HTR-8/SVneo (cell line): Measurements from ENCODE around the gene STYXL1.

Experiments
- DNase-seq: peaks from one replicate; pipeline ENCODE4 v3.0.0; 2011; ENCODE audit warnings: low spot score, mixed read lengths; ENCODE audit not compliant: insufficient read length
- FAIRE-seq: peaks from 2 replicates; lab custom pipeline; 2011; peaks lifted over from hg19 to GRCh38; lab: Jason Lieb, UNC

STYXL1 gene

DNA sequence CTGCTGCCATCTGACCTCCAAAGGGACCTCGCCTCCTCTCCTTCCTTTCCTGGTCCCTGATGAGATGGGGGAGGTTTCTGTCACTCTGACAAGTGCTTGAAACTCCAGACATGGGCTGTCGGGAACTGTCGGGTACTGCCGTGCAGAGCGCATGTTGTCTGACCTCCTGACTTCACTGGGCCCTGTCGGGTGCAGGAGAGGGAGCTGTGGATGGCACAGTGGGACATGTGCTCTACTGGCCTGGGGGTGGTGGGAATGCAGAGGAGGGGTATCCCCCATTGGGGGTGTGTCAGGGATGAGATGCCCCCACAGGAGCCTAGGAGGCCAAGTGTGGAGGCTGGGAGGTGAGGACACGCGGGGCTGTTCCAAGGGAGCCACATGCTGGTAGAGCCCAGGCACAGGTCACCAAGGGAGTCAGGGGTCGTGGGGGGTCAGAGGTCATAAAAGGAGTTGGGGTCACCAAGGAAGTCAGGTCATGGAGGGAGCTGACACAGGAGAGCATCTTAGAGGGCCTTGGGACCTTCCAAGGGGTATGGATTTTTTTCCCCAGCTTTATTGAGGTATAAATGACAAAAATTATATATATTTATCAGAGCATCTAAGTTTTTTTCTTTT is 84.3 kb downstream of the STYXL1 start:
- DNase-seq = no peak
- FAIRE-seq = no peak

DNA sequence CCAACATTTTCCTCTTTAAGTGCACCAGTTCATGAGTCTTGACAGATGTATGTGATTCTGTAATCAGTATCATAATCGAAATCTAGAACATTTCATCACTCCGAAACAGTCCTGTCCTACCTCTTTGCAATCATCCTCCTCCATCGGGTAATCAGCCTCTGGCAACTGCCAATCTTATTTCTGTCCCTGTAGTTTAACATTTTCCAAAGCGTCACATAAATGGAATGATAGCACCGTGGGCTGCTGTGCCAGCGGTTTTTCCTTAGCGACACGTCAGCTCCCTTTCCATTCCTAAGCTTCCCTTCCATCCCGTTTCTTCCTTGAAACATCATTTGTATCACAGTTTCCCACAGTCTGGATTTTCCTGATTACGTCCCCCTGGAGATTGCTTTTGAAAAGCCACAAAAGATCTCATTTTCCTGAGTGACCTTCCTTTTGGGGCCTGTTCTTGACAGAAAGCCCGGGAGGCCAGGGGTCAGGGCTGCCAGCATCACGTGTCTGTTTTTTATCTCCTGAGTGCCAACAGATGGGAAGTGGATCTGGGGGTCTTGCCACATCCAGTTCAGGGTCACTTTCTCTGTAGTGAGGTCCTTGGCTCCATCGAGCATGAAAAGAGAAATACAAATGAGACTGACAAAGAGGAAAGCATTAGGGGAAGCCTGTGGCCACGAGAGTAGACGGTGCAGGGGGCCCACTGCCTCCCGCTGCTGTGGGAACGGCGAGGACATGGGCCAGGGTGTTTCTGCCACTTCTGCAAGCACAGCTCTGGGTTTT is 85.0 kb downstream of the STYXL1 start:
- FAIRE-seq (no peak), DNase-seq (no peak)

DNA sequence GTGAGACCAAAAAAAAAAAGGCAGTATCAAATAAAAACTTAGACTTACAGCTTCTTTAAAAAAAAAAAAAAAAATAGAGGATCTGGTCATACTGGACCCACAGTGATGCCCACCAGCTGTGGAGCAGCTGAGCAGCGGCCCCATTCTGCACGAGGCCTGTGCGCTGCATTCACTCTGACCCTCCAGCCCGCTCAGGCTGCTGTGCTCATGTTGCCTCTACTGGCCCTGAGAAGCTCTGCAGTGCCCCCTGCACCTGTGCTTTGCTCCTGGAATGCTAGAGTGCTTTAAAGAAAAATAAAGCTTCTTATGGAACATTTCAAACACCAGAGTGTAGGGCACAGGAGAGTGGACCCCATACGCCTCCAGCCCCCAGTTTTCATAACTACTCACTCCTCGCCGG is 86.6 kb downstream of the STYXL1 start:
- DNase-seq (no peak), FAIRE-seq (no peak)

DNA sequence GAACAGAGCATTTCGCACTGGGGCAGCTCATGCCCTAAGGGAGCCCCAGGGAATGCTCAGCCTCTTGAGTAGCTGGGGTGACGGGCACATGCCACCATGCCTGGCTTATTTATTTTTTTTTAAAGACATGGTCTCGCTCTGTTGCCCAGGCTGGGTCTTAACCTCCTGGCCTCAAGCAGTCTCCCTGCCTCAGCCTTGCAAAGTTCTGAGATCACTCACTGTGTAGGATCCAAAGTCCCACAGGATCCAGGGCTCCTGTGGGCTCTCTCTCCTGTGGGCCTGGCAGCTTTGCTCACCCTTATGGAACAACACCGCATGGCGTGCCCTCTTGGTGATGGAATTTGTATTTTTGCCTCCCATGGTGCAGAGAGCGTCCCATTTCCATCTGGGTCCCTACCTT is 87.4 kb downstream of the STYXL1 start:
- DNase-seq = no peak
- no peak for FAIRE-seq

DNA sequence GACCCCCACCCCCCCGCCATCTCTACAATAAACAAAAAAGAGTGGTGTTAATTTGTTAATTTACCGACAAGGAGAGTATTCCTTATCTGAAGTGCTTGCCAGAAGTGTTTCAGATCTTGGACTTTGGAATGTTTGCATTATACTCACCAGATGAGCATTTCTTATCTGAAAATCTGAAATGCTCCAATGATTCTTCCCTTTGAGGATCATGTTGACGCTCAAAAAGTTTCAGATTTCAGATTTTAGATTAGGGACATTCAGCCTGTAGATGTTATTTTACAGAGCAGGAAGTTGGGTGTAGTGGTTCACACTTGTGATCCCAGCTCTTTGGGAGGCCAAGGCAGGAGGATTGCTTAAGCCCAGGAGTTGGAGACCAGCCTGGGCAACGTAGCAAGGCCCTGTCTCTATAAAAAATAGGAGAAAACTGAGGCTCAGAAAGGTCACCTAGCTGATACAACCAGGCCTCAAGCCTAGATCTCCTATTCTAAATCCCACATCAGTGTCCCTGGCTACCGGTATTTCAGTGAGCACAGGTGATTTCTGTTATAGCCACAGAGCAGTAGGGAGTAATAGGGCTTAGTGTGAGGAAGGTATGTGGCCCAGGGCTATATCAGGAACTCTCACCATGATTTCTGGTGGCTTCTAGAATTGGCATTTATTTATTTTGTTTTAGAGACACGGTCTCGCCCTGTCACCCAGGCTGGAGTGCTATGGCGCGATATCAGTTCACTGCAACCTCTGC is 88.8 kb downstream of the STYXL1 start:
- DNase-seq (no peak), FAIRE-seq (no peak)

DNA sequence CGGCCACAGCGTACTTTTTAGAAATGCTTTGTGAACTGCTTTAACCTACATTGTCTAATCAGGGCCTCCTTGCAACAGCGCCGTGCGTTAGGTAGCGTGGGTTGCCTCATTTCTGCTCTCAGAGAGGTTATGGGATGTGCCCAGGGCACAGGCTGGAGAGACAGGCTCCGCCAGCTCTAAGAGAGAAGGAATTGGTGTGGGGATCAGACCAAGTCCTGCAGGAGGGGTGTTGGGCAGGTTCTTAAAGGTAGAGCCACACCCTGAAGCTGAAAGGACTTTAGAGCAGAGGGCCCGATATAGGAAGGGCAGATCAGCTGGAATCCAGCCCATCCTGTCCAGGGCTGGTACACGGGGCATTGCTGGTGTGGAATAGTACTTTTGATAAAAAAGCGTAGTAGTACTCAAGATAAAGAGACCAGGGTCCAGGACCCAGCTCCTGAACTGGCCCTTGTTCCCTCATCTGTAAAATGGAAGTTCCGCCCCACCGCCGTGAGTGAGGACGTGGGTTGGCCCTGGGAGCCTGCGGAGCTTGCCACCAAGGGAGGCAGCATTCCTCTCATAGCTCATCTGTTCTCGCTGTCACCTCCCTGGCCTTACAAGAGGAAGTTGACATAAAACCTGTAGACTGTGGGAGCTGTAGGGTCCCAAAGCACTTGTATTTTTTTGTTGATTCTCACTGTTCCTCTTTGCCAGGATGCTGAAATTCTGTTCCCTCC is 90.6 kb downstream of the STYXL1 start:
- FAIRE-seq = no peak
- no peak for DNase-seq

DNA sequence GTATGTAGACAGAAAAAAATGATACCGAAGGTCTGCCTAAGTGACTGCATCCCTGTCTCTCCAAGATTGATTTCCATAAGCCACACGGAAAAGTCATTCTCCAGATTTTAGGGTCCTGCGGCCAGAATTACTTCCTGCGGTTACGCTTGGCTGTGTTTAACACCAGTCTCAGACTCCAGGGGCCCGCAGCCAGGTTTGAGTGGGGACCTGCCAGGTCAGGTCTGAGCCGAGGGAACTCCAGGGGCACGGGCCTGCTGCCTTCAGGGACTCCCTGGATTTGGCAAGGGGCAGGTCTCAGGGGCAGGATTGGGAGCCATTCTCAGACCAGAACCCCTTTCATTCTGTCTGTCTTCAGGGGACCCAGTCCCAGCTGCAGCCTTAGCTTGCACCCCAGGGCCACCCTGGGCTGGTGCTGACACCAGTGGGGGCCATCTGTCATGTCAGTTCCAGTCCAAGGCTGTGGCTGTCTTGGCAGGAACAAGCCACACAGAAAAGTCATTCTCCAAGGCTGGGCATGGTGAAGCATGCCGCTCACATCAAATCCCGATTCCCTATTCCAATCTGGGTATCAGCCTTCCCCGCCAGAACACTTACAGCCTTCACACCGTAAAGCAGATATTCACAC is 92.4 kb downstream of the STYXL1 start:
- no peak for DNase-seq
- FAIRE-seq = no peak

DNA sequence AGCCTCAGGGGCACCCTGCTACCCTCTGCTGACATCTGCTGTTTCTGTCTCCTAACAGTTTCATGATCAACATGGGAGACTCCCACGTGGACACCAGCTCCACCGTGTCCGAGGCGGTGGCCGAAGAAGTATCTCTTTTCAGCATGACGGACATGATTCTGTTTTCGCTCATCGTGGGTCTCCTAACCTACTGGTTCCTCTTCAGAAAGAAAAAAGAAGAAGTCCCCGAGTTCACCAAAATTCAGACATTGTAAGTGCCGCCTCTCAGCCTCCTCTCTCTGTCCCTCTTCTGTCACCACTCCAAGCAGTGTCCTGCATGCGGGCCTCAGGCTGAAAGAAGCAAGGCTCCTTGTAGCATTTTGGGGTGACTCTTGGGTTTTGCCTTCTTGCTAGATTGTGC is 93.9 kb downstream of the STYXL1 start:
- DNase-seq (no peak), FAIRE-seq (no peak)

DNA sequence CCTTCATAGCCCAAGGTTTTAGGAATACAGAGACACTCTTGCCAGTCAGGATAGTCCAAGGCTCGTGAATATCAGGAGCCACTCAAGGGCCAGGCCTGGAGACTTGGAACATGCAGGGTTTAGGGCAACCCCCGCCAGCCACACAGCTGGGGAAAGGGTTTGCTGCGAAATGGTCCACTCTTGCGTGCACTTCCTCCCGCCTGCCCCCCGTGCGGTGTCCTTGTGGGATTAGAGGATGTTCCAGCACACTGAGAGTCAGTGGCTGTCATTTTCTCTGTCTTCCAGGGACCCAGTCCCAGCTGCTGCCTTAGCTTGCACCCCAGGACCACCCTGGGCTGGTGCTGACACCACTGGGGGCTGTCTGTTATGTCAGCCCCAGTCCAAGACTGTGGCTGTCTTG is 94.4 kb downstream of the STYXL1 start:
- DNase-seq (no peak), FAIRE-seq (no peak)

DNA sequence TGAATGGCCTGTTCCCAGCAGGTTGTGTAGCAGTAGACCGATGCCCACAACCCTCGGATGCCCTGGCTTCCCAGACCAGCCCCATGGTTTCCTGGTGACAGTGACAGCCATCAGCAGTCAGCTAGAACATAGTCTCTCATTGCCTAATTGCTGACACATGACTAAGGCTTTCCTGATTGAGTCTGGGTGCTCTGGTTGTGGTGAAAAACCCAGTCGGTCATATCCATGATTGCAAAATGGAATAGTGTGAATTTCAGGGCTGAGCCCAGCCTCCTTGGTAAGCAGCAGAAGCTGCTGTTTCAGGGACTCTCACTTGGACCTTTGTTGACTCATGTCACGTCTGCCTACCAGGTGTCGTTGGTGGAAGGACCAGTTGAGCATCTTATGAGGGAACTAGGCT is 96.3 kb downstream of the STYXL1 start:
- DNase-seq (no peak), FAIRE-seq (no peak)

DNA sequence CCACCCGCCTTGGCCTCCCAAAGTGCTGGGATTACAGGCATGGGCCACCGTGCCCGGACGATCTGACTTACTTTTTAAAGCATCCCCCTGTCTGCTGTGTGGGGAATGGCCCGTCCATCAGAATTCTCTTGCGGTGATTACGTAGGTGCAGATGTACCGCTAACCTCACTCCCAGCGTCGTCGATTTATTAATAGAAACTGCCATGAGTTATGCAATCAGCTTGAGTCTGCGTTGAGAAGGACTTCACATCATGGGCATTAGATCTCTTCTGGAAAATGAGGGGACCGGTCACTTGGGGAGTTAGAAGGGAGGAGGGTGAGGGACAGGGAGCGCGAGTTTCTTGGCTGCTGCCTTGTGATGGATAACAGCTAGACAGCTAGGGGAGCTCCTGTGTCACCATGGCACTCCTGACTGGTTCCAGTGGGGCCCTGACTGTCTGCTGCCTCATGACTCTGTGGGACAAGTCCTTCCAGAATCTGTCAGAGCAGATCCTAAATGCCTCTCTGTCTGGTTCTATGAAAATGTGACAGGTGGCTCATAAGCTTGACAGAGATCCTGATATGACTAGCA is 97.6 kb downstream of the STYXL1 start:
- no peak for FAIRE-seq

DNA sequence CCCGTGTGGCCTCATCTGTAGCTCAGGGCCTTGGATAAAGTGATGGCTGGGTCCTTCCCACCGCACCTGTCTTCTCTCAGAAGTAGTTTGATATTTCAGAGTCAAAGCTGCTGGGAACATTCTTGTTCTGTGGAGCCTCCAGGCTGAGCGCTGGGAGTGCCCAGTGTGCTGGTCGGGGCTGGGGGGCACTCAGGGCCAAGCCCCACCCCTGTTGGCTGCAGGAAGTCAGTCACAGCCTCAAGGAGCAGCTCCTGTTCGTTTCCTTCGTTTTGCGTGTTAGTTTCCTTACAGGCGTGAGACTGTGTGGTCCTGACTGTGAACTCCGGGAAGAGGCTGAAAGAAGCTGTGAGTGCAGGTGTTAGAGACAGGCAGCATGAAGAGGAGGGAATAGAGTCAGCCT is 99.6 kb downstream of the STYXL1 start:
- DNase-seq (no peak), FAIRE-seq (no peak)

More for the DNA sequence above, 97.6 kb downstream of the STYXL1 start:
- DNase-seq = no peak
